HEK293 (cell line): ENCODE data around the gene CHST12.
A peak's percentile ranks its signal among the peaks of the same experiment; 100 is the strongest.
"Not testable (repeated sequence)": the region's sequence is repeated elsewhere in the genome, so short reads cannot be mapped to it uniquely, and the experiment has no call there.

Experiments used
- CTCF ChIA-PET: fragments of 350-600 bp; formaldehyde crosslinking; extraction: SDS; loops from one replicate; lab custom pipeline; 2021; ENCODE audit warnings: antibody characterized with exemption; lab: Yijun Ruan, JAX
- POLR2A ChIA-PET: fragments of 300-600 bp; formaldehyde crosslinking; extraction: SDS; loops from one replicate; lab custom pipeline; 2020; ENCODE audit warnings: antibody characterized with exemption, inconsistent platforms; lab: Yijun Ruan, JAX
- H3K27ac ChIP-seq: fragments of 200-500 bp; sonication (Bioruptor generic); 2 replicates; pipeline ENCODE4 v1.5.1; 2014; ENCODE audit warnings: low read depth, low read length, control low read depth, inconsistent platforms; ENCODE audit errors: extremely low read depth
- H3K36me3 ChIP-seq, 2 experiments: fragments of 200-500 bp in 1 of 2; sonication (Bioruptor generic) in 1 of 2; 1 replicate in 1 of 2; 2 replicates in 1 of 2; pipeline ENCODE4 v1.5.1; 2014 to 2017; ENCODE audit warnings: inconsistent platforms in 2 of 2, low read length in 2 of 2; ENCODE audit not compliant: control insufficient read depth in 2 of 2, insufficient read depth in 1 of 2
- H3K4me1 ChIP-seq: fragments of 200-500 bp; sonication (Bioruptor generic); 2 replicates; pipeline ENCODE4 v1.5.1; 2014; ENCODE audit warnings: mild to moderate bottlenecking, low read length, inconsistent platforms; ENCODE audit not compliant: control insufficient read depth, insufficient read depth
- H3K4me3 ChIP-seq: 2 replicates; pipeline ENCODE4 v1.5.1; 2011; ENCODE audit warnings: low read depth, mild to moderate bottlenecking, control low read depth, low read length, moderate library complexity
- H3K9me3 ChIP-seq: fragments of 200-500 bp; sonication (Bioruptor generic); 2 replicates; pipeline ENCODE4 v1.5.1; 2014; ENCODE audit warnings: low read depth, low read length, inconsistent platforms; ENCODE audit not compliant: control insufficient read depth, insufficient read depth
- GLIS1 ChIP-seq: fragments of 450-650 bp; formaldehyde crosslinking; IDR thresholded peaks from 2 replicates; pipeline ENCODE4 v1.5.1; 2016; ENCODE audit warnings: missing biosample characterization, missing genetic modification characterization
- HOXC10 ChIP-seq: sonication (generic); formaldehyde crosslinking; IDR thresholded peaks from 2 replicates; pipeline ENCODE4 v1.8.1; 2023; ENCODE audit warnings: mild to moderate bottlenecking, missing genetic modification reagents
- IKZF3 ChIP-seq: fragments of 450-650 bp; IDR thresholded peaks from 2 replicates; pipeline ENCODE4 v1.5.0; 2018; ENCODE audit warnings: missing biosample characterization, mild to moderate bottlenecking, missing genetic modification characterization, moderate library complexity
- SP7 ChIP-seq: fragments of 450-650 bp; formaldehyde crosslinking; IDR thresholded peaks from 2 replicates; pipeline ENCODE4 v1.5.1; 2016; ENCODE audit warnings: missing biosample characterization, missing genetic modification characterization
- YY1 ChIP-seq: fragments of 450-650 bp; formaldehyde crosslinking; IDR thresholded peaks from 2 replicates; pipeline ENCODE4 v1.5.1; 2018; ENCODE audit warnings: missing biosample characterization, missing genetic modification characterization
- ZBTB10 ChIP-seq: fragments of 450-650 bp; formaldehyde crosslinking; IDR thresholded peaks from 2 replicates; pipeline ENCODE4 v1.5.1; 2016; ENCODE audit warnings: missing biosample characterization, missing genetic modification characterization
- ZBTB48 ChIP-seq: fragments of 450-650 bp; formaldehyde crosslinking; IDR thresholded peaks from 2 replicates; pipeline ENCODE4 v1.5.1; 2016; ENCODE audit warnings: missing biosample characterization, missing genetic modification characterization
- ZFP69B ChIP-seq: fragments of 450-650 bp; formaldehyde crosslinking; IDR thresholded peaks from 2 replicates; pipeline ENCODE4 v1.5.1; 2016; ENCODE audit warnings: missing biosample characterization, missing genetic modification characterization
- ZNF121 ChIP-seq: fragments of 450-650 bp; formaldehyde crosslinking; IDR thresholded peaks from 2 replicates; pipeline ENCODE4 v1.5.1; 2016; ENCODE audit warnings: missing biosample characterization, missing genetic modification characterization
- ZNF174 ChIP-seq: fragments of 450-650 bp; formaldehyde crosslinking; IDR thresholded peaks from 2 replicates; pipeline ENCODE4 v1.5.0; 2017; ENCODE audit warnings: missing biosample characterization, mild to moderate bottlenecking, missing genetic modification characterization
- ZNF280C ChIP-seq: fragments of 450-650 bp; formaldehyde crosslinking; IDR thresholded peaks from 2 replicates; pipeline ENCODE4 v1.5.1; 2016; ENCODE audit warnings: missing biosample characterization, missing genetic modification characterization
- ZNF391 ChIP-seq: fragments of 450-650 bp; formaldehyde crosslinking; IDR thresholded peaks from 2 replicates; pipeline ENCODE4 v1.5.1; 2016; ENCODE audit warnings: low read depth, missing biosample characterization, missing genetic modification characterization, borderline replicate concordance
- ZNF473 ChIP-seq: fragments of 450-650 bp; formaldehyde crosslinking; IDR thresholded peaks from 2 replicates; pipeline ENCODE4 v1.5.1; 2017; ENCODE audit warnings: missing biosample characterization, missing genetic modification characterization
- ZNF548 ChIP-seq: fragments of 450-650 bp; formaldehyde crosslinking; IDR thresholded peaks from 2 replicates; pipeline ENCODE4 v1.5.1; 2016; ENCODE audit warnings: missing biosample characterization, missing genetic modification characterization
- ZNF571 ChIP-seq: fragments of 450-650 bp; formaldehyde crosslinking; IDR thresholded peaks from 2 replicates; pipeline ENCODE4 v1.5.0; 2017; ENCODE audit warnings: missing biosample characterization, missing genetic modification characterization
- ZNF629 ChIP-seq: fragments of 450-650 bp; formaldehyde crosslinking; IDR thresholded peaks from 2 replicates; pipeline ENCODE4 v1.5.1; 2017; ENCODE audit warnings: missing biosample characterization, missing genetic modification characterization
- ZNF654 ChIP-seq: fragments of 450-650 bp; formaldehyde crosslinking; IDR thresholded peaks from 2 replicates; pipeline ENCODE4 v1.5.1; 2016; ENCODE audit warnings: low read depth, missing biosample characterization, missing genetic modification characterization
- ZNF677 ChIP-seq: fragments of 450-650 bp; IDR thresholded peaks from 2 replicates; pipeline ENCODE4 v1.5.0; 2018; ENCODE audit warnings: missing biosample characterization, mild to moderate bottlenecking, missing genetic modification characterization, moderate library complexity
- ZNF692 ChIP-seq: fragments of 450-650 bp; formaldehyde crosslinking; IDR thresholded peaks from 2 replicates; pipeline ENCODE4 v1.5.1; 2016; ENCODE audit warnings: missing biosample characterization, missing genetic modification characterization
- ZNF768 ChIP-seq: fragments of 450-650 bp; formaldehyde crosslinking; IDR thresholded peaks from 2 replicates; pipeline ENCODE4 v1.5.1; 2018; ENCODE audit warnings: missing biosample characterization, mild to moderate bottlenecking, missing genetic modification characterization
- ZNF837 ChIP-seq: fragments of 450-650 bp; formaldehyde crosslinking; IDR thresholded peaks from 2 replicates; pipeline ENCODE4 v1.5.1; 2016; ENCODE audit warnings: missing biosample characterization, missing genetic modification characterization

The CHST12 gene

GRCh38 chr7:2417178-2417577, 13.8 kb downstream of the CHST12 start:
- not testable (repeated sequence) for H3K27ac ChIP-seq, H3K9me3 ChIP-seq, H3K4me1 ChIP-seq, H3K4me3 ChIP-seq, H3K36me3 ChIP-seq
- CTCF ChIA-PET: interaction anchor here (0.7 kb wide), 1 partner anchor 34 kb away, joined by 4 read pairs; no protein-coding TSS in a partner anchor
- POLR2A ChIA-PET: interaction anchor here (0.5 to 0.7 kb wide), 2 partner anchors 33 to 64 kb away, joined by 4 to 6 read pairs; no protein-coding TSS in a partner anchor
- peak; percentile 53; the same call in 1 of the 2 replicates for TF ChIP-seq ZNF121 (tag by site-specific recombination)

GRCh38 chr7:2417981-2418481, 14.6 kb downstream of the CHST12 start:
- H3K27ac ChIP-seq: no peak overlapping the region
- H3K4me3 ChIP-seq: no peak overlapping the region
- TF ChIP-seq HOXC10 (CRISPR knock-in tag) (no peak), ZNF280C (no peak), ZBTB10 (no peak), ZNF473 (tag by site-specific recombination) (no peak), YY1 (tag by site-specific recombination) (no peak), ZNF768 (tag by site-specific recombination) (no peak)
- CTCF ChIA-PET: interaction anchor here (0.7 to 2.5 kb wide), 3 partner anchors 13 to 251 kb away, joined by 3 to 9 read pairs (median 4); no protein-coding TSS in a partner anchor
- POLR2A ChIA-PET: no interaction called here
- no peaks in the 10 kb centered on the region for H3K9me3 ChIP-seq
- no peaks in the 10 kb centered on the region for H3K4me1 ChIP-seq
- H3K36me3 ChIP-seq: peaks cover 0 to 4% of the 10 kb centered on the region in 2 experiments; a peak in 1 of 3 replicates

- H3K9me3 ChIP-seq: no peaks in the 10 kb centered on the region
- ChIA-PET POLR2A (interaction anchor here (0.7 to 1.2 kb wide), 3 partner anchors 8 to 64 kb away, joined by 3 to 4 read pairs (median 3); partner anchors contain the start of gene CHST12), CTCF (interaction anchor here (1.1 to 2.5 kb wide), 3 partner anchors 9 to 31 kb away, joined by 3 to 9 read pairs (median 5); no protein-coding TSS in a partner anchor)
- H3K27ac ChIP-seq: no peak overlapping the region
- H3K4me1 ChIP-seq: no peaks in the 10 kb centered on the region
- H3K36me3 ChIP-seq: peaks cover 0 to 4% of the 10 kb centered on the region in 2 experiments; a peak in 1 of 3 replicates
- no peak overlapping the region for H3K4me3 ChIP-seq
- no peak for TF ChIP-seq ZNF548
- no peak for TF ChIP-seq IKZF3 (tag by site-specific recombination)
- no peak for TF ChIP-seq ZNF391 (tag by site-specific recombination)
- no peak for TF ChIP-seq YY1 (tag by site-specific recombination)
- no peak for TF ChIP-seq ZNF692 (tag by site-specific recombination)
- TF ChIP-seq ZNF837 (tag by site-specific recombination): no peak
- TF ChIP-seq GLIS1: no peak
- TF ChIP-seq ZNF571 (tag by site-specific recombination): no peak
- TF ChIP-seq ZNF629 (tag by site-specific recombination): no peak
- TF ChIP-seq ZNF473 (tag by site-specific recombination): no peak
- TF ChIP-seq ZNF174 (tag by site-specific recombination): no peak
- TF ChIP-seq SP7 (tag by site-specific recombination): no peak
- TF ChIP-seq ZFP69B (tag by site-specific recombination): no peak
- no peak for TF ChIP-seq ZBTB48 (tag by site-specific recombination)
- no peak for TF ChIP-seq ZNF654 (tag by site-specific recombination)
- TF ChIP-seq ZNF677: no peak
These were observed 17.0 kb downstream of the CHST12 start for GRCh38 chr7:2420216-2420933.
